Ramos (cell line): ENCODE measurements around the gene RNF146.
"Not testable (repeated sequence)": the region's sequence is repeated elsewhere in the genome, so short reads cannot be mapped to it uniquely, and the experiment has no call there.

Experiments used
- in situ Hi-C: fragments of 300-500 bp; cut with MboI; formaldehyde crosslinking; loops from one replicate; pipeline ENCODE4 v1.14.3; 2022; ENCODE audit warnings: low sequenced_read_pairs; ENCODE audit not compliant: unreplicated experiment

RNF146 gene

GRCh38 chr6:127266178-127266891 lies at the start of gene RNF146:
TSS of gene RNF146 (plus strand) at chr6:127266864. CDS start at chr6:127280339, 13,475 bp downstream.
- in situ Hi-C loops = no loop called here

GRCh38 chr6:127219869-127220268 lies 46.8 kb upstream of the RNF146 start:
- in situ Hi-C loops = no loop called here

GRCh38 chr6:127221201-127221600 lies 45.5 kb upstream of the RNF146 start:
- in situ Hi-C loops = no loop called here

- in situ Hi-C loops = no loop called here
These were observed 44.2 kb upstream of the RNF146 start for GRCh38 chr6:127222418-127222817.

GRCh38 chr6:127225497-127225896 lies 41.2 kb upstream of the RNF146 start:
- in situ Hi-C loops = no loop called here

GRCh38 chr6:127233819-127234218 lies 32.8 kb upstream of the RNF146 start:
- in situ Hi-C loops = not testable (repeated sequence)

GRCh38 chr6:127243501-127243900 lies 23.2 kb upstream of the RNF146 start:
- in situ Hi-C loops = no loop called here

GRCh38 chr6:127247114-127248096 lies 19.3 kb upstream of the RNF146 start:
- in situ Hi-C loops = no loop called here

GRCh38 chr6:127249621-127250020 lies 17.0 kb upstream of the RNF146 start:
- in situ Hi-C loops = no loop called here

GRCh38 chr6:127255286-127255685 lies 11.4 kb upstream of the RNF146 start:
- in situ Hi-C loops = no loop called here

- in situ Hi-C loops = no loop called here
These were observed 3.8 kb upstream of the RNF146 start for GRCh38 chr6:127262896-127263295.

- in situ Hi-C loops = no loop called here
These were observed 3.2 kb upstream of the RNF146 start for GRCh38 chr6:127263481-127263880.

GRCh38 chr6:127266892-127267645 lies 405 bp downstream of the RNF146 start:
- in situ Hi-C loops = no loop called here

GRCh38 chr6:127267646-127268625 lies 1.3 kb downstream of the RNF146 start:
- in situ Hi-C loops = no loop called here

GRCh38 chr6:127272576-127272975 lies 5.9 kb downstream of the RNF146 start:
- in situ Hi-C loops = no loop called here

GRCh38 chr6:127273499-127273898 lies 6.8 kb downstream of the RNF146 start:
- in situ Hi-C loops = no loop called here

GRCh38 chr6:127276331-127276730 lies 9.7 kb downstream of the RNF146 start:
- in situ Hi-C loops = no loop called here

- in situ Hi-C loops = no loop called here
These were observed 11.5 kb downstream of the RNF146 start for GRCh38 chr6:127277878-127278843.
